Measurements from ENCODE around the gene C15orf40. TPM values are rescaled to one million over a fixed set of nuclear protein-coding genes. Genes with fewer than 3 reads are reported as not detected.

C15orf40 gene
- polyA plus RNA-seq, 1 experiment, result 17.3 TPM

DNA sequence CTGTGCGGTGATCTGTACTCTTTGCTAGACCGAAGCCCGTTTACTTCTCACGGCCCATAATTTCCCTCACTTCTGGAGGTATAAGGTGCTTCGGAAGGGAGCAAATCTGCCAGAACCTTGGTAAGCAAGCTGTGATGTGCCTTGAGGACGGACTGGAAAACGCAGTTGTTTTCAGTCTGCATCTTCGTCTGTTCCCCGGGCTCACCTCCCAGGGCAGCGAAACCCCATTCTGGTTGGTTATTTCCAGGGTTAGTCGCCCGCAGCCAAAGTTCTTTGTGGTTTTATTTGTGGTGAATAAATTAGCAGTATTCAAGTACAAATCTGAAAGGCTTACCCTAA lies 25.0 kb downstream of the C15orf40 start:
- DNase-seq (ENCODE audit: low read depth, low spot score), result no peak
- ChIA-PET CTCF (interaction anchor here (1.0 to 3.2 kb wide), 4 partner anchors 14 to 262 kb away, joined by 3 to 18 read pairs (median 4); partner anchors contain the start of gene C15orf40), POLR2A (interaction anchor here (1.0 to 1.8 kb wide), 4 partner anchors 176 to 446 kb away, joined by 3 to 9 read pairs (median 5); partner anchors contain the start of genes RPS17 and WHAMM)
- Histone ChIP-seq H3K4me3 (ENCODE audit: low read depth, low read length) (peak overlapping the region; percentile 96), H3K27me3 (ENCODE audit: control insufficient read depth, insufficient read depth, low read length) (no peaks in the 10 kb centered on the region), H3K9me3 (ENCODE audit: control insufficient read depth, insufficient read depth, low read length) (no peaks in the 10 kb centered on the region; the same call in 1 of the 2 replicates), H3K27ac (ENCODE audit: low read depth, low read length) (peak overlapping the region; percentile 57)
- TF ChIP-seq, protein P1, sequence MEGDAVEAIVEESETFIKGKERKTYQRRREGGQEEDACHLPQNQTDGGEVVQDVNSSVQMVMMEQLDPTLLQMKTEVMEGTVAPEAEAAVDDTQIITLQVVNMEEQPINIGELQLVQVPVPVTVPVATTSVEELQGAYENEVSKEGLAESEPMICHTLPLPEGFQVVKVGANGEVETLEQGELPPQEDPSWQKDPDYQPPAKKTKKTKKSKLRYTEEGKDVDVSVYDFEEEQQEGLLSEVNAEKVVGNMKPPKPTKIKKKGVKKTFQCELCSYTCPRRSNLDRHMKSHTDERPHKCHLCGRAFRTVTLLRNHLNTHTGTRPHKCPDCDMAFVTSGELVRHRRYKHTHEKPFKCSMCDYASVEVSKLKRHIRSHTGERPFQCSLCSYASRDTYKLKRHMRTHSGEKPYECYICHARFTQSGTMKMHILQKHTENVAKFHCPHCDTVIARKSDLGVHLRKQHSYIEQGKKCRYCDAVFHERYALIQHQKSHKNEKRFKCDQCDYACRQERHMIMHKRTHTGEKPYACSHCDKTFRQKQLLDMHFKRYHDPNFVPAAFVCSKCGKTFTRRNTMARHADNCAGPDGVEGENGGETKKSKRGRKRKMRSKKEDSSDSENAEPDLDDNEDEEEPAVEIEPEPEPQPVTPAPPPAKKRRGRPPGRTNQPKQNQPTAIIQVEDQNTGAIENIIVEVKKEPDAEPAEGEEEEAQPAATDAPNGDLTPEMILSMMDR (IDR thresholded peaks at IDR 0.05; ENCODE audit: low read depth, low read length), result no peak

DNA sequence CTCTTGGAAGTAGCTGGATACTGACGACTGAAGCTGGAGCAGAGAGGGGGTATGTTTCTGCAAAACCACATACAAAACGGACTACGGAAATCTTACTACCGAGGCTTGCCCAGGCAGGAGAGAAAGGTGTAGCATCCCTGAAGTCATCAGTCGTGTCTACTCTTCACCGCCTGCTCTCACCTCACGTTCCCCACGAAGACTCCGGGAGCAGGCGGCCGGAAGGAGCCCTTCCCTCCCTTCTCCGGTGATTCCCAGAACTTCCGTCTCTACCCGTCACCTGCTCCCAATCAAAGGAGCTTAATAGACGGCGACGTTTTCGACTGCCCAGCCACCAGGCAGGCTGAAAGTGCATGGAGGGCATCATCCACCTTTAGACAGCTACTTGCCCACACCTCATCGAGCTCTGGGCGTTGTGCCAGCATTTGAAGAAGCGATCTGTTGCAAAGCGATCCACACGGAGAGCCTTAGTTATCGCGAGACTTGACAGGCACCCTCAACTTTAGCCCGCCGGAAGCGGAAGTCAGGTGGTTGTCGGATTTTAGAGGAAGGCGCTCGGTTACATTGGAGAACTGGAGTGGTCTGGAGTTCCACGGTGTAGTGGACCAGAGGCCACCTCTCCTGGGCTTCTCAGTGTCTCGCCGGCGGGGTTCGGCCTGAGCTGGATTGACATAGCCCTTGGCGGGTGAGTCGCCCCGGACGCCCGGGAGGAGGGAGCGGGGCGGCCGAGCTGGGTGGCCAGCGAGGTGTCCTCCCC lies 25.6 kb downstream of the C15orf40 start, which contains the start of gene RAMAC:
RAMAC (plus strand) TSS at position 523 of the 754 bp plus-strand sequence. CDS start 2,809 bp downstream, outside the sequence.
- DNase-seq (ENCODE audit: low read depth, low spot score), result peak; percentile 90
- H3K4me3 ChIP-seq (ENCODE audit: low read depth, low read length), result peak within 1 kb of the TSS; percentile 96
- H3K27me3 ChIP-seq (ENCODE audit: control insufficient read depth, insufficient read depth, low read length), result no peaks in the 10 kb centered on the region
- no peaks in the 10 kb centered on the region; the same call in 1 of the 2 replicates for H3K9me3 ChIP-seq (ENCODE audit: control insufficient read depth, insufficient read depth, low read length)
- H3K27ac ChIP-seq (ENCODE audit: low read depth, low read length), result peak within 1 kb of the TSS; percentile 57
- CTCF ChIA-PET, result interaction anchor here (1.0 to 3.2 kb wide), 4 partner anchors 14 to 262 kb away, joined by 3 to 18 read pairs (median 4); partner anchors contain the start of gene C15orf40
- TF ChIP-seq, protein P1 (IDR thresholded peaks at IDR 0.05; ENCODE audit: low read depth, low read length), result no peak
- POLR2A ChIA-PET, result interaction anchor here (1.0 to 1.8 kb wide), 4 partner anchors 176 to 445 kb away, joined by 3 to 9 read pairs (median 5); partner anchors contain the start of genes RPS17 and WHAMM

DNA sequence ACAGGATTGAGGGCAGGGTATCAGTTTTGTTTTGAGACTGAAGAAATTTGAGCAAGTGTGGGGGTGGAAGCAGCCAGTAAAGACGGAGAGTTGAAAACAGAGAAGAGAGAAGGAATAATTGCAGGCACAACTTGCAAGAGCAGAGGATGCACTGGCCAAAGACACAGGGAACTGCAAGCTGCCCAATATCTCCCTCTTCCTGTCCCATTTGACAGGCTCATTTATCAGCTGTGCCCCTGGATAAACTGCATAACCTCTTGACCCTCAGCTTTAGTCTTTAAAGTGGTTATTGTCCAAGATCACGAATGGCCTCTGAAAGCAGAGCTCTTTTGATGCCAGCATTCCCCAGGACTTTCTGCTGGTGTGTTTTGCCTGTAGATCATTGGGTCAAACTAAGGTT lies 30.5 kb downstream of the C15orf40 start:
- CTCF ChIA-PET, result no interaction called here
- Histone ChIP-seq H3K27ac (ENCODE audit: low read depth, low read length) (no peak overlapping the region), H3K9me3 (ENCODE audit: control insufficient read depth, insufficient read depth, low read length) (no peaks in the 10 kb centered on the region), H3K4me3 (ENCODE audit: low read depth, low read length) (no peak overlapping the region), H3K27me3 (ENCODE audit: control insufficient read depth, insufficient read depth, low read length) (no peaks in the 10 kb centered on the region)
- DNase-seq (ENCODE audit: low read depth, low spot score), result no peak
- TF ChIP-seq, protein P1 (IDR thresholded peaks at IDR 0.05; ENCODE audit: low read depth, low read length), result no peak
- POLR2A ChIA-PET, result no interaction called here

DNA sequence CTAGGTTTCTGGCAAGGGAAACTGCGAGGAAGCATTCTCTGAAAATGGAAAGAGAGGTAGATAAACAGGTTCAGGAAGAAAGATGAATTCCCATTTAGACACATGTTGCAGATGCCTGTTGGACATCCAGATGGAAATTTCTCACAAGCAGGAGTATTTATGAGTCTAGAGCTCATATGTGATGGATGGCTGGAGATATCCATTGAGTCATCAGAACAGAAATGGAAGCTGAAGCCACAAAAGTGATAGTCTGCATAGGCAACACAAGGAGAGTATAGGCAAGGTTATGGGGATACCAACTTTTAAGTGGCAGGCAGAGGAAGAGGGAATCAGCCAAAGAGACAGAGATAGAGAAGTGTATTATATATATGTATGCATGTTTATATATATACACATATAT lies 31.7 kb downstream of the C15orf40 start:
- H3K27ac ChIP-seq (ENCODE audit: low read depth, low read length), result no peak overlapping the region
- TF ChIP-seq, protein P1 (IDR thresholded peaks at IDR 0.05; ENCODE audit: low read depth, low read length), result no peak
- no peaks in the 10 kb centered on the region for H3K27me3 ChIP-seq (ENCODE audit: control insufficient read depth, insufficient read depth, low read length)
- no peaks in the 10 kb centered on the region for H3K9me3 ChIP-seq (ENCODE audit: control insufficient read depth, insufficient read depth, low read length)
- DNase-seq (ENCODE audit: low read depth, low spot score), result no peak
- ChIA-PET POLR2A (no interaction called here), CTCF (no interaction called here)
- H3K4me3 ChIP-seq (ENCODE audit: low read depth, low read length), result no peak overlapping the region

DNA sequence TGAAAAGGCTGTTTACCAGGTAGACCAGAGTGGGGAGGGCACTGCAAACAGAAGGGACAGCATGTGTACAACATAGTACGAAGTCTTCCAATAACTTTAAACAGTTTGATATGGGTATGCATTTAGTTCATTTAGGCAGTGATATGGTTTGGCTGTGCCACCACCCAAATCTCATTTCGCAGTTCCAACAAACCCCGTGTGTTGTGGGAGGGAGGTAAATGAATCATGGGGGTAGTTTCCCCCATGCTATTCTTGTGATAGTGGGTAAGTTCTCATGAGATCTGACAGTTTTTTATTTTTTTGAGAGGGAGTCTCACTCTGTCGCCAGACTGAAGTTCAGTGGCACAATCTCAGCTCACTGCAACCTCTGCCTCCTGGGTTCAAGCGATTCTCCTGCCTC lies 33.0 kb downstream of the C15orf40 start:
- POLR2A ChIA-PET, result no interaction called here
- Histone ChIP-seq H3K9me3 (ENCODE audit: control insufficient read depth, insufficient read depth, low read length) (no peaks in the 10 kb centered on the region), H3K27ac (ENCODE audit: low read depth, low read length) (no peak overlapping the region), H3K4me3 (ENCODE audit: low read depth, low read length) (no peak overlapping the region), H3K27me3 (ENCODE audit: control insufficient read depth, insufficient read depth, low read length) (no peaks in the 10 kb centered on the region)
- TF ChIP-seq, protein P1 (IDR thresholded peaks at IDR 0.05; ENCODE audit: low read depth, low read length), result no peak
- no peak for DNase-seq (ENCODE audit: low read depth, low spot score)
- CTCF ChIA-PET, result no interaction called here
